ENCODE data around the gene EIF4A2. TPM values are rescaled to one million over a fixed set of nuclear protein-coding genes. Genes with fewer than 3 reads are reported as not detected.

EIF4A2 gene
- total RNA-seq, result 938 and 1,581 TPM in 2 replicates

GRCh38 chr3:186783058-186783730, at the start of gene EIF4A2:
EIF4A2 (plus strand) TSS chr3:186783577; CDS start chr3:186783611, 34 bp downstream.

GRCh38 chr3:186806089-186807055, 23.0 kb downstream of the EIF4A2 start, which contains the start of gene RFC4:
RFC4 (minus strand) TSS chr3:186806482; CDS start chr3:186804713, 1,769 bp downstream.

Other genes with a start within 250 kb of the EIF4A2 start
- 1.4 and 2.4 TPM in 2 replicates for gene CRYGS, start 239.2 kb upstream of the EIF4A2 start, total RNA-seq
- gene TBCCD1, start 216.2 kb upstream of the EIF4A2 start, total RNA-seq, result 12.6 and 14.6 TPM in 2 replicates
- 102 and 125 TPM in 2 replicates for gene DNAJB11, start 212.9 kb upstream of the EIF4A2 start, total RNA-seq
- gene AHSG, start 170.5 kb upstream of the EIF4A2 start, total RNA-seq, result under 0.01 and 0.09 TPM in 2 replicates
- not detected in 2 replicates for gene FETUB, start 143.2 kb upstream of the EIF4A2 start, total RNA-seq
- not detected in 2 replicates for gene HRG, start 117.6 kb upstream of the EIF4A2 start, total RNA-seq
- not detected in 2 replicates for gene KNG1, start 66.2 kb upstream of the EIF4A2 start, total RNA-seq
- gene RFC4, start 22.9 kb downstream of the EIF4A2 start, total RNA-seq, result 16.0 and 23.0 TPM in 2 replicates
- gene ADIPOQ, start 59.1 kb downstream of the EIF4A2 start, total RNA-seq, result not detected in 2 replicates
- gene ST6GAL1, start 146.9 kb downstream of the EIF4A2 start, total RNA-seq, result 10.7 and 17.1 TPM in 2 replicates

Data from smooth muscle cell of the umbilical artery (primary cell).